Testis (tissue), 2 donors: ENCODE results near the gene ZBTB43.

ENCODE experiments used
- CTCF ChIP-seq, 3 experiments: fragments of 450-650 bp in 2 of 3; fragments of 200-600 bp in 1 of 3; sonication (generic) in 1 of 3; IDR thresholded peaks; one replicate each; pipeline ENCODE4 v1.5.1; 2016 to 2019; ENCODE audit warnings: antibody characterized with exemption in 3 of 3, mild to moderate bottlenecking in 2 of 3, moderate library complexity in 1 of 3
- POLR2A ChIP-seq: fragments of 450-650 bp; IDR thresholded peaks from one replicate; pipeline ENCODE4 v1.6.1; 2017; ENCODE audit warnings: antibody characterized with exemption, mild to moderate bottlenecking, moderate library complexity

GRCh38 chr9:126886897-126887296, 82.1 kb downstream of the ZBTB43 start:
- TF ChIP-seq CTCF (IDR thresholded peaks at IDR 0.05), result no peak
- no peak for TF ChIP-seq POLR2A
